ENCODE data around the gene SLC37A2.

DNA sequence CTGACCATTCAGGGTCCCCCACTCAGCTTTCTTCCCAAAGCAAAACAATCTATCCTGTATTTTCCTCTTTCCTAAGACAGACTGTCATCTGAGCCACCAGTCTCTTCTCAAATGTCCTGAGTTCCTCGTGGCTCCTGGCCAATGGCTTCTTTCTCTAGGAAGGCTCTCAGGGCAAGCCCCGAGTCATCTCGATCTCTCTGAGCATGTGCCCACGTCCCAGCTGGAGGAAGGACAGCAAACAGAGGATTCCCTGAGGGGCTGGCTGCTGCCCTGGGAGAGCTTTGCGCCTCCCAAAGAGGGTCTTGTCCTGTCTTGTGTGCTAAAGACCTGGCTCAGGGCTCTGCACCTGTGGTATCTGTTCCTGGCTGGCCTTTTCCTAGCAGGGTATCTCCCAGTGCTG, 8.3 kb downstream of the SLC37A2 start:
- TF ChIP-seq, protein P1, sequence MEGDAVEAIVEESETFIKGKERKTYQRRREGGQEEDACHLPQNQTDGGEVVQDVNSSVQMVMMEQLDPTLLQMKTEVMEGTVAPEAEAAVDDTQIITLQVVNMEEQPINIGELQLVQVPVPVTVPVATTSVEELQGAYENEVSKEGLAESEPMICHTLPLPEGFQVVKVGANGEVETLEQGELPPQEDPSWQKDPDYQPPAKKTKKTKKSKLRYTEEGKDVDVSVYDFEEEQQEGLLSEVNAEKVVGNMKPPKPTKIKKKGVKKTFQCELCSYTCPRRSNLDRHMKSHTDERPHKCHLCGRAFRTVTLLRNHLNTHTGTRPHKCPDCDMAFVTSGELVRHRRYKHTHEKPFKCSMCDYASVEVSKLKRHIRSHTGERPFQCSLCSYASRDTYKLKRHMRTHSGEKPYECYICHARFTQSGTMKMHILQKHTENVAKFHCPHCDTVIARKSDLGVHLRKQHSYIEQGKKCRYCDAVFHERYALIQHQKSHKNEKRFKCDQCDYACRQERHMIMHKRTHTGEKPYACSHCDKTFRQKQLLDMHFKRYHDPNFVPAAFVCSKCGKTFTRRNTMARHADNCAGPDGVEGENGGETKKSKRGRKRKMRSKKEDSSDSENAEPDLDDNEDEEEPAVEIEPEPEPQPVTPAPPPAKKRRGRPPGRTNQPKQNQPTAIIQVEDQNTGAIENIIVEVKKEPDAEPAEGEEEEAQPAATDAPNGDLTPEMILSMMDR (IDR thresholded peaks at IDR 0.05; ENCODE audit: extremely low read depth in 1 of 2, insufficient read depth in 1 of 2, low read depth in 1 of 2, low read length in 2 of 2) = no peak
- TF ChIP-seq POLR2AphosphoS5 (IDR thresholded peaks at IDR 0.05; ENCODE audit: insufficient read depth, low read depth, low read length) (no peak), POLR2A (IDR thresholded peaks at IDR 0.05; ENCODE audit: low read depth, low read length) (no peak), EZH2 (IDR thresholded peaks at IDR 0.05; ENCODE audit: borderline replicate concordance, low read depth, low read length, severe bottlenecking) (no peak), FOS (IDR thresholded peaks at IDR 0.05; ENCODE audit: borderline replicate concordance, insufficient read depth, low read length) (no peak), JUN (IDR thresholded peaks at IDR 0.05; ENCODE audit: borderline replicate concordance, insufficient read depth, insufficient read length, low read depth) (no peak), GATA2 (IDR thresholded peaks at IDR 0.05; ENCODE audit: insufficient read depth, insufficient read length, low read depth, low read length) (no peak), MYC (IDR thresholded peaks at IDR 0.05; ENCODE audit: low read depth, low read length) (no peak)
- TF ChIP-seq, protein P2, sequence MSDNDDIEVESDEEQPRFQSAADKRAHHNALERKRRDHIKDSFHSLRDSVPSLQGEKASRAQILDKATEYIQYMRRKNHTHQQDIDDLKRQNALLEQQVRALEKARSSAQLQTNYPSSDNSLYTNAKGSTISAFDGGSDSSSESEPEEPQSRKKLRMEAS (IDR thresholded peaks at IDR 0.05; ENCODE audit: insufficient read depth, insufficient read length) = no peak

Measured in endothelial cell of umbilical vein (primary cell).